Measurements from ENCODE around the gene SLC26A3.

Gene SLC26A3

DNA sequence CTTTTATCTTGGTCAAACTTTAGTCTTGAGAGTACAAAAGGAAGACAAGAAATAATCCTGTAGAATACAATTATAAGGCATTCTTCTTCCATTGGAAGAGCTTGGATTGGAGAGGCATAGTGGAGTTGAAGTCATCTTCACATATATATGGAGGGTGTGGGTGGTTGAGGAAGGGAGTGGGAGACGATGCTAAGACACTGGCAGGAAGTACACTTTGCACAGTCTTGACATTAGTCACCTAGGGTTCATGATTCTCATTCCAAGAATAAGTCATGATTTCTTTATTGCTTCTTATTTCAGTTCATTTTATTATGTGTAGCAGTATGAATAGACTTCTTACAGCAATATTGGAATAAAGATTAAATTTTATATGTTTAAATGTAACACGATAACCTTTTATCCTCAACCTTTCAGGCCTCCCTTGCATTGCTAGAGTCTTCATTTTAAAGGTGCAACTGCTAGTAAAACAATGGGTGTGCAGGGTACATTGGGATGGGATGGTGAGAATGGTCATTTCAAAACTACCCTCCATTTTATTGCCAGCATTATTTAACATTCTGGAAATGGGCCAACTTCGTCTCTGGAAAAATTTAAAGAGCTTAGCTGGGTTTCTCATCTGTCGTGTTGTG lies 12.3 kb upstream of the SLC26A3 start:
- no peak for DNase-seq

DNA sequence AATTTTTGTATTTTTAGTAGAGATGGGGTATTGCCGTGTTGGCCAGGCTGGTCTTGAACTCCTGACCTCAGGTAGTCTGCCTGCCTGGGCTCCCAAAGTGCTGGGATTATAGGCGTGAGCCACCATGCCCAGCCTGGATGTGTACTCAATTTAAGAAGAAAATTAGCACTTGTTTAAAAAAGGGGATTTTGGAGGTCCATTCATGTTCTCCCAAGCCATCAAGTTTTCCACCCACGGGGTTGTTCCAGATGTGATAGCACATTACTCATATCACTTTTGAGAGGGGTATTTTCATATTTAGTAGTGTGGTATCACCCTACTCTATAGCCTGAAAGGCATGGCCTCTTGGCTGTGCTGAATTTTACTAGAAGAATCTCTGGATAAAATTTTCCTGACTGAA lies 10.5 kb upstream of the SLC26A3 start:
- no peak for DNase-seq

DNA sequence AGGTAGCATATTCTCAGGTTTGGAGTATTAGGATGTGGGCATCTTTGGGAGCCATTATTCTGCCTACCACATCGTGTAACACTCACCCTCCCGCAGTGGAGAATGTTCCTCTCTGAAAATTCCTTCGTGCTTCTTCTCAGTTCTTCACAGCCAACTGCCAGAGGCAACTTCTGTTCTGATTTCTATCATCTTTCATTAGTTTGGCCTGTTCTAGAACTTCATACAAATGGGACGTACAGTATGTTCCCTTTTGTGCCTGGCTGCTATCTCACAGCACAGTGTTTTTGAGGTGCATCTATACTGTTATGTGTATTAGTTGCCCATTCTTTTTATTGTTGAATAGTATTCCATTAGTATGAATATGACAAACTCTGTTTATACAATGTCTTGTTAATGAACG lies 8.9 kb upstream of the SLC26A3 start:
- DNase-seq: no peak

DNA sequence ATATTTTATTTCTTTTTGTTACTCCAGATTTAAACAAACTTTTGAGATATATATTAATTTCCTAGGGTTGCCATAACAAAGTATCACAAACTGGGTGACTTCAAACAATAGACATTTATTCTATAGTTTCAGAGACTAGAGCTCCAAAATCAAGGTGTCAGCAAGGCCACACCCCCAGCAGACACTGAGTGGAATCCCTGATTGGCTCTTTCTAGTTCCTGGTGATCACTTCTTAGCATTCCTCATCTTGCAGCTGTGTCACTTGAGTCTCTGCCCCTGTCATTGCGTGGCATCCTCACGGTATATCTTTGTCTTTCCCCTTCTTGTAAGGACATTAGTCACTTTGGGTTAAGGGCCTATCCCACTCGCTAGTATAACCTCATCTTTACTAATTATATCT lies 7.6 kb upstream of the SLC26A3 start:
- no peak for DNase-seq

DNA sequence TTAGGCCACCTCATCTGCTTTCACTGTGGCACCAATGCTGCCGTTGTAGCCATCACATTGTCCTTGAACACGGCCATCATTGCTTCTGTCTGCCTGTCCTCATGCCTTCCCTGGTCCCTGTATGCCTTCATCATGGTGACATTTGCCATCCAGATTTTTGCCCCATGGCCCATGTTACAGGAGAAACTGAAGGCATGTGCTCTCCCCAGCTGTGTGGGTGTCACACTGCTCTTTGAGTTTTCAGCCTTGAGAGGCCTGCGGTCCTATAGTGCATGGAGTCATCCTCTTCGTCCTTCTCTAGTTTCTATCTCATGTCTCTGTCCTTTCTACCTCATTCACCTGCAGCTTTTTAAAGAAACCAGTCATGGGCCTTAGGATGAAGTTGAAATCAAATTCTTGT lies 6.2 kb upstream of the SLC26A3 start:
- DNase-seq: no peak

DNA sequence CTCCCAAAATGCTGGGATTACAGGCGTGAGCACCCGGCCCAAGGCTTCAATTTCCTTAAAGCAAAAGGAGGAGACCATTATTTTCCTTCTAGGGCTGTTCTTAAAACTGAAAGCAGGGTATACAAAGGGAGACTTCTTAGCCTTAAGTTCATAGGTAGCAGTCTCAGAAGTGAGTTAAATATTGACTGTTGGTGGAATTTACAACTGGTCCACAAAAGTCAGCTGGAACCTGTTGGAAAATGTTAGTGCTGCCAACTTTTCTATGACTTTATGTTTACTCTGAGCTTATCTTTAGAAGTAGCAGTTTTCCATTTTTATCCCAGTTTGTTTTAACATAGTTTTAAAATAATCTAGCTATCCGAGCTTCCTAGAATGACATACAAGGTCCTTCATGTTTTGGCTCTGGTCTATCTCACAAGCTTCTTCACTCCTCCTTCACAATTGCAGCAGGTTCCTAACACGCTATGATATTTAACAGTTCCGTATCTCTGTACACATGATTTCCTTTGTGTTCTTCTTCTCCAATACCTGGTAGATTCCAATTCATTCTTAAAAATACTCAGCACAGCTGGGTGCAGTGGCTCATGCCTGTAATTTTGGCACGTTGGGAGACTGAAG lies 3.3 kb downstream of the SLC26A3 start:
- no peak for DNase-seq

DNA sequence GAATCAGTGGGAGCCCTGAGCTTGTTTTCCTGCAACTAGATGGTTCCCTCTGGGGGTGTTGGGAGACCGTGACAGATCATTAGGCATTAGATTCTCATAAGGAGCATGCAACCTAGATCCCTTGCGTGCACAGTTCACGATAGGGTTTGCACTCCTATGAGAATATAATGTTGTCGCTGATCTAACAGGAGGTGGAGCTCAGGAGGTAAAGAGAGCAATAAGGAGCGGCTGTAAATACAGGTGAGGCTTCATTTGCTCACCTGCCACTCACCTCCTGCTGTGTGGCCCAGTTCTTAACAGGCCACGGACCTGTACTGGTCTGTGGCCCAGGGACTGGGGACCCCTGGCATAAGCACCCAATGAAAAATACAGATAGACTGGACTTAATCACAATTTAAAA lies 10.7 kb downstream of the SLC26A3 start:
- no peak for DNase-seq

DNA sequence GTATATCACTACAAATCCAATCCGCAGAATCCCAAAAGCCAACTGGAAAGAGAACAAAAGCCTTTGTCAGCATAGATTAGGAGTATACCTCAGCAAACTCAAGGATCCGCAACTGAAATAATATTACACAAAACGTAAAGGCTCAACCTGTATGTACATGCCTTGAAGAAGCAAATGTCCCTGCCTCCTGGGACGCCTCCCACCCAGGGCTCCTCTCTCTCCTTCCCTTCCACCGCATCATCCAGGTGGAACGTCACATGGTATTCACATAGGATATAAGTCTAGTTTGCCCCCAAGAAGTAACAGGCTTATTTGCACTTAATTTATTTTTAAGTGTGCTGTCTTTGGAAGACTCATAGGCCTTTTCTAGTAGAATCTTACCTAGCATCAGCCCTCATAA lies 13.4 kb downstream of the SLC26A3 start:
- DNase-seq: no peak

DNA sequence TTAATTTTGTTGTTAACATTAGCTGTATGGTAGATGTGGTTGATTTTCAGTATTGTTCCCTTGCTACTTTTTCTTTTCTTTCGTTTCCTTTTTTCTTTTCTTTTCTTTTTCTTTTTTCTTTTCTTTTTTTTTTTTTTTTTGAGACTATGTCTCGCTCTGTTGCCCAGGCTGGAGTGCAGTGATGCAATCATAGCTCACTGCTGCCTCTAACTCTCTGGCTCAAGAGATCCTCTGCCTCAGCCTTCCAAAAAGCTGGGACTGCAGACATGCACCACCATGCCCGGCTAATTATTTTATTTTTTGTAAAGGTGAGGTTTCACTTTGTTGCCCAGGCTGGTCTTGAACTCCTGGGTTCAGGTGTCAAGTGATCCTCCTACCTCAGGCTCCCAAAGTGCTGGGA lies 14.4 kb downstream of the SLC26A3 start:
- no peak for DNase-seq

DNA sequence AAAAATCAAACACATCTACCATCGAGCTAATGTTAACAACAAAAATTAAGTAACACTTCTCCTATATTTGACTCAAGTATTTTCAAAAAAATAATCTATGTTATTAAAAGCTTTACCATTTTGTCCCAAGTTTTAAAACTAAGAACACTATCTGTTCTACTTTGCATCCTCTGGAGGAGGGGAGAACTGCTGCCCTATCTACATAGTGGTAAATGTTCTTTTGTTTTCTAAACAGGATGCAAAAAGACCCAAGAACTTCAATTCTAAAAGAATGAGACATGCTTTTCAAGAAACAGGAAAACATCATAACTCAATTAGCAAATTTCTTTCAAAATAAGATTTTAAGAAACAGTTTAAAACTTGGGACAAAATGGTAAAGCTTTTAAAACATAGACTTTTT lies 14.8 kb downstream of the SLC26A3 start:
- no peak for DNase-seq

DNA sequence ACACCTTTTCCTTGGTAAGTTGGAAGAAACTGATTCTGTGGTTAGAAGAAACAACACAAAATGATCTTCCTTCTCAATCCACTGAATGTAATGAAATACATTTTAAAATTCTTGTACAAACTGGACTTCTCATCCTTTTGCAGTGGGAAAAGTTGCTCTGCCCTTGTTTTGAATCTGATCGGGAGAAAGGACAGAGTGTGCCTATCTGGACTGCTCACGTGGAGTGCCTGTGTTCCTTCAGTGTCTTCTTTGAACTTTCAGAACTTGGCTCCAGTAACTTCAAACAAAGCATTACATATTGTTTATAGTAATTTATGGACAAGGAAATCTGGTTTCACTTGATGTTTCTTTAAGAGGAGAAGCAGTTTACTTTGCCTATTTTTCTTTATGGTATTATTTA lies 17.1 kb downstream of the SLC26A3 start:
- DNase-seq: no peak

DNA sequence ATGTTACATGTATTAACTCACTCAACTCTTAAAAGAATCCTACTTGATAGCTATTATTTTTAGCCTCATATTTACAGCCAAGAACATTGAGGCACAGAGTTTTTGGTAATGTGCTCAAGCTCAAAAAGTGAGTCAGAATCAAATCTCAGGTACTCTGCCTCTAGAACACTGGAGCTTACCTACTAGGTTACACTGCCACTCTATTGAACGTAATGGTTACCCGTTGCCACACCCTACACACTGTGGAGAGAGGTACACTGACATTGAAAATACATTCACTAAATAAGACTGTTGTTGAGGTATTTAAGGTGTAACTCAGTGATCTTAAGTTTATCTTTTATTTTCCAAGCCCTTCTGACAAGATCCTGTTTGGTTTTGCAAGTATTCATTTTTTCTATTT lies 17.9 kb downstream of the SLC26A3 start:
- DNase-seq: no peak

DNA sequence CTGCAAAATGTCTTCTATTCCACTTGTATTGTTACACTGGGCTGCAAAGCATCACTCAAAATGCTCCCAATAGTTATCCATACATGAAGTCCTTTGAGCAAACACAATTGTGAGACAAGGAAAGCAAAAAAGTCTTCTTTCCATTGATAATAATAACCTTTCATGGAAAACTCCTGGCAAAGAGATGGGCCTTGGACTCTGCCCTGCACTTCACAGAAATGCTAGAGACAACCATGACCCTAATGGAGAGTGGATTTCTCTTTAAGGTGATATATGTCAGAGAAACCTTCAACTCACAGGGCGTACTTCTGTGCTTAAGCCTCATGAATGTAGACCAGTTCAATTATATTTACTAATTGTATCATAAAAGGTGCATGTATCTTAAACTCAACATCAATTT lies 19.4 kb downstream of the SLC26A3 start:
- DNase-seq: no peak

DNA sequence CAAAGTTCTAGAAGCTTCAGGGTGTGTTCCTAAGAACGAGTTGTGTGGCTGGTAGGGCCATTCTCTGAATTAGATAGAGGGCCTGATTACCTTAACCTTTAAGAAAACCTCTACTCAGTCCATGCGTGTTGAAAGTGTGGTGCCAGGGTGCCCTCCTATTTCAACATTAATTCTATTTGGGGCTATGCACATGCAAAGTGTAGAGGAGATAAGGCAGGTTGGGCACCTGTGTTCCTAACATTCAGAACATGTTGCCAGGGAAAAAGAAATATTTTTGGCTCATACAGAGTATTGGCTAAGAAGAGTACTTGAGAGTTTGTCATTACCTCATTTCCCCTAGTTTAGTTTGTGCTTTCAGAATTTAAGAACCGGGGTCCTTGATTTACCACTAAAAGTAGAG lies 20.6 kb downstream of the SLC26A3 start:
- no peak for DNase-seq

DNA sequence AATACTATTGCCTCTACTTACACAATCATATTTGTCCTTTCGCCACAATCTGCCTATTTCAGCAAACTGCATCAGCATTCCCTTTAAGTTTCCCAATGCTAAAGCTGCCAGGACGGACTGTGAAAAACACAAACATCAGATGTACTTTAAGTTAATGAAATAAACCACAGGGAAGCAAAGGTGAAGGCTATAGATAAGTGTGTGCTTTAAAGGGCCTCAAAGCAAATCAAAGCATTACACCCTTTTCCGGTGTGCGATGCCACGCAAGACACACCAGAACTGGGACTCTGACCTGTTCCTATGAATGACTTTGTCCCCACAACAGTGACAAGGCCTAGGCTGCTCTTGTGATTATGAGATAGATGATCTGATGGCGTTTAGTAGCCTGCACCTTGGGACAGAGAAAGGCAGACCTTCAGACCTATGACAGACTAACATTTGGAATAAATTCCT lies 23.4 kb downstream of the SLC26A3 start:
- no peak for DNase-seq

DNA sequence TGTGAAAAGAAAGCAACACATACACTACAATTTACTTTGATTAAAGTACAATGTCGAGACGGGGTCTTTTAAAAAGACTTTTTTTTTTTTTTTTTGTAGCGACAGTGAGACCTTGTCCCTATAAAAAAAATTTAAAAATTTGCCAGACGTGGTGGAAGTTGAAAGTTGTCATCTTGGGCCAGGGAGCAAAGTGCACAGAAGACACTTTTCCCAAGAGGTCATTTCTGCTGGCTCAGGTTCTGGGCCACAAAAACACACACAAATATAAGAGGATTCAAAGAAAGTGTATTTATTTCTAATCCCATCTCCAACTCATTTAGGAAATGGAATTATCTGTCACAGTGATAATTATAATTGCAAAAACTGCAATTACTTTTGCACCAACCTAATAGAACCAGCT lies 24.7 kb downstream of the SLC26A3 start:
- DNase-seq: no peak

DNA sequence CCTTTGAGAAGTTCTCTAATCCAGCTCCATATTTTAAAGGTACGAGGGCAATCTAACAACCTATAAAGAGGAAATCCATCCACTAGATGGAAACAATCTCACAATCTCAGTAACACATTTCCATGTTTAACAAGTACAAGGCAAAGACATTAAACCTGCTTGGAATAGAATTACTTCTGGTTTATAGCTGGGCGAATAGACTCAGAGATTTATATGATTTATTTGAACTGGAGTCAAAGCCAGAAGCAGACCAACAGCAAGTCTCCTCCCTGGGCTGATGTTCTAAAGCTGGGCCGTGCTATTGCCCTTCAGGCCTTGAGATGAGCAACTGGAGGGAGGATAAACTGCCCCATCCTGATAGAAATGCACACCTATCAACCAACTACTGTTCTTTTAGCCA lies 25.3 kb downstream of the SLC26A3 start:
- DNase-seq: no peak

DNA sequence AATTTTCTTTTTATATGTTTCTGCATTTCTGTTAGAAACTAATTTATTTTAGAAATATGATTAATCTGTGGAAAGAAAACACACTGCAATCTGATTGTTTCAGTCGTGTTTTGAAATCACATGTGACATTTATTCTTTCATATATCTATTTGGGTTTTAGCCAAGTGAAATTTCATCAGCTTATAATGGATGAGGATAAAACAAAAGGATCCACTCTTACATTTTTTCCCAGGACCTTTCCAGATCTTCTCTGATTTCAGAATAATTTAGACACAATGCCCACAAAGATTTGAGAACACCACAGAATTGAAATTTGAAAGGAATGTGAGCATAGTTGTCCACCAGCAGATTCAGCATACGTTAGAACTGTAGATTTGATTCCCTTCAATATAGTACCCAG lies 30.0 kb downstream of the SLC26A3 start:
- no peak for DNase-seq

DNA sequence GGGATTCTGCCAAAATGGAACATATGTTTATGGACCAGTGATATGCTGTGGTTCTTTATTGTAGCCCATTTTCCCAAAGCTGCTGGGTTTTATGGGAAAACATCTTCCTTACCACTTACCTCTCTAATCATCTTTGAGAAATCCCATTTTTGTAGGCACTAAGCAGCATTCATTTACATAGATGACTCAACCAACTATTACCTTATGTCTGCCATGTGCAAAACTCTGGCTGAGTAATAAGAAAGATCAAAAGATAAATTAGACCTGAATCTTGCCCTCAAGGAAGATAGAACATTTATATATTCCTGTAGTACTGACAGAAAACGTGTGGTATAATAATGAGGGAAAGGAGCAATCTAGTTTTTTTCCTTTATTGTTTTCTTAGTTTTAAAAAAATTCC lies 34.8 kb downstream of the SLC26A3 start:
- no peak for DNase-seq

DNA sequence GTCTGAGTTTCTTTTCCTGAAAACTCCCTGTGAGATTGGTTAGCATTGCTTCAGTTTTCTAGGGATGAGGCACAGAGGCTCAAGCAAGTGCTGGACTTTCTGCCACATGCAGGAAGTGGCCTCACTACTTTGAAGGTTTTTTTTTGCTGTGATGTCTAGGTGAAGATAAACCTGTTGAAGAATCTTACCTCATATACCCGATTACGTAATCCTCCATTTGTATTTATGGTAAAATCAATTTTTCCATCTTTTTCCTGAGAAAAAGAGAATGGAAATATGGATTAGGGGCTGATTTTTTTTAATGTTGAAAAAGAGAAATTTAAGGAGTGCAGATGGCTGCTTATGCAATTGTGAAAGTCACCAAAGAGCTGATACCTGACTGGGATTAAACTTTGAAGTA lies 35.6 kb downstream of the SLC26A3 start:
- DNase-seq: no peak

DNA sequence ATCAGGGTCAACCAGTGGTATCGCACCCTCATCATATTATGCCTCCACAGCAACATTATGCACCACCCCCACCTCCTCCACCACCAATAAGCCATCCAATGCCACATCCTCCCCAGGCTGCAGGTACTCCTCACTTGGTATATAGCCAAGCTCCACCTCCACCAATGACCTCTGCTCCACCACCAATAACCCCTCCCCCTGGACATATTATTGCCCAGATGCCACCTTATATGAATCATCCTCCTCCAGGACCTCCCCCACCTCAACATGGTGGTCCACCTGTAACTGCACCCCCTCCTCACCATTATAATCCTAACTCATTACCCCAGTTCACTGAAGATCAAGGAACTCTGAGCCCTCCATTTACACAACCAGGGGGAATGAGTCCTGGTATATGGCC lies 44.4 kb downstream of the SLC26A3 start:
- no peak for DNase-seq

DNA sequence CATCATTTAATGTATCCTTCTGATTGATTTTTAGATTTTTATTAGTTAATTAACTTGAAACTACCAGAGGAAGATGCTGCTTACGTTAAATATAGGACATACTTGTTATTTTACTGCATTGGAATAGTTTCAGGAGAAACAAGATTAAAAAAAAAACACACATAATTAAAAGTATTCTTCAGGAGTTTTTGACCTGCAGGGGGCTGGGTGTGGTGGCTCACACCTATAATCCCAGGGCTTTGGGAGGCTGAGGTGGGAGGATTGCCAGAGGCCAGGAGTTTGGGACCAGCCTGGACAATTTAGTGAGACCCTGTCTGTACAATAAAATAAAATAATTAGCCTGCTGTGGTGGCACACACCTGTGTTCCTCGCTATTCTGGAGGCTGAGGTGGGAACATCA lies 48.4 kb downstream of the SLC26A3 start:
- DNase-seq: no peak

DNA sequence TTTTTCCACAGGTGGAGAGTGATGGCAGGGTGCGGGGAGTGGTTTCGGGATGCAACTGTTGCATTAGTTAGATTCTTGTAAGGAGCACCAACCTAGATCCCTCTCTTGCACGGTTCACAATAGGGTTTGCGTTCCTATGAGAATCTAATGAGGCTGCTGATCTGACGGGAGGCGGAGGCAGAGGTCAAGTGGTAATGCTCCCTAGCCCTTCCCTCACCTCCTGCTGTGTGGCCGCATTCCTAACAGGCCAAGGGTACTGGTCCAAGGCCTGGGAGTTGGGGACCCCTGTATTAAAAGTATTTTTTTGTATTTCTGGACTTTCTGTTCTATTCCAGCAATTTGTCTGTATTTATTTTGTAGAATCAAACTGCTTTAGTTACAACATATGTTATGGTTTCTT lies 51.9 kb downstream of the SLC26A3 start:
- no peak for DNase-seq

DNA sequence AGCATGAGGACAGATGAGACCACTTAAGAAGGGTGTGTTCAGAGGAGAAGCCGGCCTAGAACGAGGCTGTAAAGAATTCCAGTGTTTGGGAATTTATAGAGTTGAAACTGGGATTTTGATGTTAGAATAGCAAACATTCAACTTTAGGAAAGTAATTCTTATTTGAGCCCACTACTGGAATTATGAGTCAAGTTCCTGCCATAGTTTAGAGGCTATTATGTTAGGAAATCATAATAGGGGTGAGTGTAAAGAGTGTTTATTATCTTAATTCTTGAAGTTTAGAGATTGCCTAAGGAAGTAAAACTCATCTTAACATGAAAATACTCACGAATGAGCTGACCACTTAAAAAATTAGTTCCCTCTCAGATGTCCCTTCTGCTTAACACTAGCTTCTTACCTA lies 57.0 kb downstream of the SLC26A3 start:
- no peak for DNase-seq

DNA sequence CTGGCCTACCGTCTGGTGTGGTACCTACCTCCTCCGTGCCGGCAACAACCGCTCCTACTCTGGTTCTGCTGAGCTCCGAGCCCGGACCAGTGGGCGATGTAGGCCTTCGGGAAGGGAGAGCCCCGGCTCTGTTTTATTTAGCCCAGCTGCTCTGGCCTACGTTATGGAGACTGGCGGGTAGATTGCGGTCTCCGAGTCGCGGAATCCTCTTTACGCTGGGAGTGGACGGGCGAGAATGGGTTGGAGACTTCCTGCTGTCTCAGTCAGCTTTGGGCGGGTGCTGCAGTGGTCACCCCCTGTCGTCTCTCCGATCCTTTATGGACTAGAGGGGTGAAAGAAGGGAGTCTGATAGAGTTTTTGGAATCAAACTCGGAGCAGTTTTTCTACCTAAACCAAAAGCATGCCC lies 58.7 kb downstream of the SLC26A3 start:
- DNase-seq: peak in 1 of 2 experiments; percentile 17
